HCT116 (cell line): Measurements from ENCODE around the gene BLCAP. TPM values are rescaled to one million over a fixed set of nuclear protein-coding genes. Genes with fewer than 3 reads are reported as not detected.

Experiments used
- ATAC-seq: fragments of 200-7000 bp; cut with Tn5 transposase; 2 replicates; pipeline ENCODE4 v1.9.1; 2020; ENCODE audit warnings: mild to moderate bottlenecking, moderate library complexity
- BruUV-seq: library from RNA; stranded (reverse); fragments of 400-500 nt; replicated peaks from 2 replicates; lab custom pipeline; 2021; lab: Mats Ljungman, UMichigan
- CTCF ChIA-PET: fragments of 300-600 bp; sonication (Branson Sonifier 250); formaldehyde crosslinking; loops from one replicate; lab custom pipeline; 2021; ENCODE audit warnings: antibody characterized with exemption; lab: Charles Lee
- POLR2A ChIA-PET: fragments of 300-600, 350-600 bp; sonication (Branson Sonifier 250); formaldehyde crosslinking; loops from one replicate; lab custom pipeline; 2021; ENCODE audit warnings: antibody characterized with exemption; lab: Charles Lee
- RAD21 ChIA-PET, 2 experiments: fragments of 300-600 bp; sonication (Branson Sonifier 250); formaldehyde crosslinking; loops; one replicate each; lab custom pipeline; 2023; ENCODE audit warnings: low total read pairs in 2 of 2; ENCODE audit not compliant: uncharacterized antibody in 2 of 2, unreplicated experiment in 2 of 2, low non-redundant PET in 1 of 2; lab: Charles Lee
- DNase-seq: peaks from one replicate; pipeline ENCODE4 v3.0.0-alpha.2; 2010; ENCODE audit warnings: low read depth, low spot score
- H2AFZ ChIP-seq: fragments of 200-600 bp; shearing (Covaris generic), sonication (generic); 2 replicates; pipeline ENCODE4 v1.6.1; 2017; ENCODE audit warnings: low read depth, mixed run types, mixed read lengths, antibody characterized with exemption, low read length; ENCODE audit not compliant: poor library complexity, severe bottlenecking
- H3K27ac ChIP-seq: 2 replicates; pipeline ENCODE4 v1.5.1; 2012; ENCODE audit warnings: low read depth, low read length
- H3K27me3 ChIP-seq: fragments of 200-600 bp; sonication (generic); 2 replicates; pipeline ENCODE4 v1.6.1; 2016; ENCODE audit warnings: mixed run types, low read length, mixed read lengths; ENCODE audit not compliant: insufficient read depth
- H3K36me3 ChIP-seq, 2 experiments: fragments of 200-500 bp in 1 of 2; fragments of 200-600 bp in 1 of 2; sonication (Bioruptor generic) in 1 of 2; sonication (generic) in 1 of 2; 2 replicates each; pipeline versions ENCODE4 v1.5.1 to v1.6.1; 2014 to 2016; ENCODE audit warnings: low read length in 2 of 2, inconsistent platforms in 1 of 2, mixed read lengths in 1 of 2, mixed run types in 1 of 2; ENCODE audit not compliant: insufficient read depth in 2 of 2, control insufficient read depth in 1 of 2
- H3K4me1 ChIP-seq, 2 experiments: fragments of 200-600 bp in 1 of 2; sonication (generic) in 1 of 2; 2 replicates each; pipeline versions ENCODE4 v1.5.1 to v1.6.1; 2012 to 2017; ENCODE audit warnings: low read length in 2 of 2, inconsistent platforms in 1 of 2, mild to moderate bottlenecking in 1 of 2, mixed read lengths in 1 of 2, mixed run types in 1 of 2, moderate library complexity in 1 of 2; ENCODE audit not compliant: insufficient read depth in 2 of 2, control insufficient read depth in 1 of 2
- H3K4me2 ChIP-seq: fragments of 200-600 bp; sonication (generic); 2 replicates; pipeline ENCODE4 v1.6.1; 2017; ENCODE audit warnings: mixed run types, low read length, mixed read lengths
- H3K4me3 ChIP-seq, 2 experiments: fragments of 200-600 bp in 1 of 2; sonication (generic) in 1 of 2; replicated peaks in 1 of 2; 2 replicates each; pipeline ENCODE4 v1.5.1; 2011 to 2016; ENCODE audit warnings: low read length in 2 of 2, control low read depth in 1 of 2, low read depth in 1 of 2, mild to moderate bottlenecking in 1 of 2, mixed read lengths in 1 of 2, mixed run types in 1 of 2
- H3K79me2 ChIP-seq: fragments of 200-600 bp; sonication (generic); 2 replicates; pipeline ENCODE4 v1.6.1; 2017; ENCODE audit warnings: mild to moderate bottlenecking, mixed run types, low read length, moderate library complexity, mixed read lengths; ENCODE audit not compliant: insufficient read depth
- H3K9ac ChIP-seq: fragments of 200-600 bp; sonication (generic); 2 replicates; pipeline ENCODE4 v1.6.1; 2016; ENCODE audit warnings: low read length, mixed read lengths
- H3K9me2 ChIP-seq: fragments of 200-600 bp; sonication (generic), shearing (Covaris generic); 2 replicates; pipeline ENCODE4 v1.6.1; 2017; ENCODE audit warnings: mixed run types, mild to moderate bottlenecking, moderate library complexity; ENCODE audit not compliant: insufficient read depth
- H3K9me3 ChIP-seq, 2 experiments: fragments of 200-500 bp in 1 of 2; fragments of 200-600 bp in 1 of 2; sonication (Bioruptor generic) in 1 of 2; sonication (generic) in 1 of 2; 2 replicates each; pipeline ENCODE4 v1.6.1; 2014 to 2017; ENCODE audit warnings: low read length in 2 of 2, mixed read lengths in 2 of 2, inconsistent platforms in 1 of 2, low read depth in 1 of 2, mild to moderate bottlenecking in 1 of 2, mixed run types in 1 of 2, moderate library complexity in 1 of 2; ENCODE audit not compliant: control insufficient read depth in 1 of 2, insufficient read depth in 1 of 2
- H4K20me1 ChIP-seq: fragments of 200-600 bp; sonication (generic), shearing (Covaris generic); 2 replicates; pipeline ENCODE4 v1.6.1; 2017; ENCODE audit warnings: mixed run types, mild to moderate bottlenecking, moderate library complexity; ENCODE audit not compliant: insufficient read depth
- ATF3 ChIP-seq: IDR thresholded peaks from 2 replicates; pipeline ENCODE4 v1.6.1; 2012
- CBX3 ChIP-seq: IDR thresholded peaks from 2 replicates; pipeline ENCODE4 v1.6.1; 2012; ENCODE audit warnings: low read depth
- EGR1 ChIP-seq: IDR thresholded peaks from 2 replicates; pipeline ENCODE4 v1.6.1; 2012; ENCODE audit warnings: low read depth
- ELF1 ChIP-seq: IDR thresholded peaks from 2 replicates; pipeline ENCODE4 v1.6.1; 2012; ENCODE audit warnings: low read depth, borderline replicate concordance
- EZH2 ChIP-seq: fragments of 200-600 bp; sonication (generic); IDR thresholded peaks from 2 replicates; pipeline ENCODE4 v1.6.1; 2017; ENCODE audit warnings: antibody characterized with exemption, mixed run types
- EZH2phosphoT487 ChIP-seq: fragments of 200-600 bp; IDR thresholded peaks from 2 replicates; pipeline ENCODE4 v1.6.1; 2018; ENCODE audit warnings: antibody characterized with exemption, borderline replicate concordance
- MAX ChIP-seq: IDR thresholded peaks from 2 replicates; pipeline ENCODE4 v1.6.1; 2012
- POLR2A ChIP-seq: IDR thresholded peaks from 2 replicates; pipeline ENCODE4 v1.7.0; 2011; ENCODE audit warnings: borderline replicate concordance; ENCODE audit not compliant: insufficient read depth, insufficient read length; ENCODE audit errors: extremely low read depth
- POLR2AphosphoS5 ChIP-seq: IDR thresholded peaks from 2 replicates; pipeline ENCODE4 v1.6.1; 2011; ENCODE audit warnings: mild to moderate bottlenecking, low read depth, low read length, moderate library complexity
- SIN3A ChIP-seq: IDR thresholded peaks from 2 replicates; pipeline ENCODE4 v1.6.1; 2012; ENCODE audit warnings: low read depth
- YY1 ChIP-seq: IDR thresholded peaks from 2 replicates; pipeline ENCODE4 v1.6.1; 2011; ENCODE audit warnings: low read length, low read depth, moderate library complexity, mild to moderate bottlenecking; ENCODE audit not compliant: insufficient replicate concordance; ENCODE audit errors: extremely low read depth
- ZBTB33 ChIP-seq: IDR thresholded peaks from 2 replicates; pipeline ENCODE4 v1.6.1; 2011; ENCODE audit warnings: mild to moderate bottlenecking, low read length, moderate library complexity; ENCODE audit not compliant: insufficient replicate concordance; ENCODE audit errors: extremely low read depth
- intact Hi-C: fragments of 100-400 bp; cut with micrococcal nuclease; formaldehyde crosslinking; loops from 2 replicates; pipeline ENCODE4 v1.10.0; 2022
- total RNA-seq: library from RNA; stranded (reverse); gene quantifications from one replicate; pipeline ENCODE4 v1.2.1, GENCODE V29; 2021; ENCODE audit not compliant: unreplicated experiment

Gene BLCAP
- total RNA-seq, 1 experiment from 2014 or later = 27.5 TPM

- no peaks in the 10 kb centered on the region for H4K20me1 ChIP-seq
- DNase-seq = no peak
- ATAC-seq = no peak
- H3K9me3 ChIP-seq = no peaks in the 10 kb centered on the region
- RAD21 ChIA-PET = interaction anchor here in 1 of 2 experiments (0.7 kb wide), 1 partner anchor 316 kb away, joined by 3 read pairs; no protein-coding TSS in a partner anchor
- no peak overlapping the region for H2AFZ ChIP-seq
- H3K4me1 ChIP-seq = peaks cover 24 to 35% of the 10 kb centered on the region in 2 experiments
- TF ChIP-seq ELF1 = no peak
- no peak for TF ChIP-seq POLR2AphosphoS5
- no peak for TF ChIP-seq EGR1
- no peak for TF ChIP-seq YY1
- no peak for TF ChIP-seq MAX
- no peak for TF ChIP-seq CBX3
- H3K4me2 ChIP-seq = no peak overlapping the region
- H3K79me2 ChIP-seq = peaks cover 82% of the 10 kb centered on the region
- intact Hi-C loops = no loop called here
- H3K9ac ChIP-seq = no peak overlapping the region
- no peaks in the 10 kb centered on the region for H3K27me3 ChIP-seq
- H3K27ac ChIP-seq = no peak overlapping the region
- CTCF ChIA-PET = no interaction called here
- no peaks in the 10 kb centered on the region for H3K9me2 ChIP-seq
- POLR2A ChIA-PET = interaction anchor here (0.7 kb wide), 2 partner anchors 155 to 410 kb away, joined by 3 read pairs; no protein-coding TSS in a partner anchor
- H3K36me3 ChIP-seq = no peaks in the 10 kb centered on the region; a peak in 2 of 4 replicates
- H3K4me3 ChIP-seq = no peak overlapping the region
- BruUV-seq = no TSS peak
These were observed 5.2 kb downstream of the BLCAP start for GRCh38 chr20:37522260-37523011.

GRCh38 chr20:37521061-37521771 lies 6.5 kb downstream of the BLCAP start, which contains the start of gene NNAT:
NNAT (plus strand) TSS chr20:37521250; CDS start chr20:37521332, 82 bp downstream.
- no TSS peak for BruUV-seq
- DNase-seq (no peak), ATAC-seq (no peak)
- H4K20me1 ChIP-seq = no peaks in the 10 kb centered on the region
- H3K4me1 ChIP-seq = peaks cover 19 to 28% of the 10 kb centered on the region in 2 experiments
- no peak within 1 kb of the TSS for H3K9ac ChIP-seq
- ChIA-PET POLR2A (no interaction called here), CTCF (no interaction called here), RAD21 (no interaction called here)
- H3K4me3 ChIP-seq = no peak within 1 kb of the TSS
- H3K27me3 ChIP-seq = no peaks in the 10 kb centered on the region
- H3K79me2 ChIP-seq = peaks cover 69% of the 10 kb centered on the region
- intact Hi-C loops = no loop called here
- H3K4me2 ChIP-seq = no peak within 1 kb of the TSS
- no peak within 1 kb of the TSS for H2AFZ ChIP-seq
- H3K9me2 ChIP-seq = no peaks in the 10 kb centered on the region
- H3K36me3 ChIP-seq = no peaks in the 10 kb centered on the region; a peak in 2 of 4 replicates
- no peak within 1 kb of the TSS for H3K27ac ChIP-seq
- H3K9me3 ChIP-seq = no peaks in the 10 kb centered on the region
- TF ChIP-seq POLR2A (no peak), EZH2 (no peak), MAX (no peak), CBX3 (no peak), ZBTB33 (no peak), ATF3 (no peak), EGR1 (no peak), SIN3A (no peak), EZH2phosphoT487 (no peak)
